Measurements from ENCODE around the gene IFT88. TPM values are rescaled to one million over a fixed set of nuclear protein-coding genes. Genes with fewer than 3 reads are reported as not detected.

IFT88 gene
- total RNA-seq = 1 to 10 TPM; 6.3 to 7.4 TPM

- H3K4me1 Mint-ChIP-seq = peaks cover 22% of the 10 kb centered on the region
- peaks cover 16% of the 10 kb centered on the region for H3K36me3 Mint-ChIP-seq (ENCODE audit: low read depth)
- no peaks in the 10 kb centered on the region for H3K27me3 Mint-ChIP-seq
- H3K9me3 Mint-ChIP-seq = peaks cover 17% of the 10 kb centered on the region
- ChIA-PET POLR2A (no interaction called here), CTCF (no interaction called here)
- DNase-seq = peak; percentile 87
- H3K27ac Mint-ChIP-seq = peak within 1 kb of the TSS; percentile 92
- H3K4me3 Mint-ChIP-seq = peak within 1 kb of the TSS; percentile 91
These were observed at the start of gene IFT88 for GRCh38 chr13:20566898-20567874. TSS of gene IFT88 (plus strand) at chr13:20567157. CDS start at chr13:20574386, 7,229 bp downstream.

DNA sequence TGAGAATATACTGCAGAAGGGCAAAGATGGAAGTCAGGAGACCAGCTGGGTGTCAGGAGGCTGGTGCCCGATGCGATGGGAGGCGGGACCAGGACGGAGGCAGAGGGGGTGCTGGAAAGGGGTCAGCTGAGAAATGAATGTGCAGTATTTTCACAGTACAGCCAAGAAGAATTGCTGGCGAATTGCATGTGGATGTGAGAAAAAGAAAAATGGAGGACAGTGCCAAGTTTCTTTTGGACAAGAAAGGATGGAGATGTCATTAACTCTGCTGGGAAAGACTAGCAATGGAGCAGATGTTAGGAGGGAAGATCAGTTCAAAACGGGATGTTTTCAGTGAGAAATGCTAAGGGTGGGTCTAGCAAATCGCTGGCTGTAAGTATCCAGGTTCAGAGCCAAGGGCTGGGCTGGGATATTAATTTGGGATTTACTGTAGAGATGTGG is 48.3 kb upstream of the IFT88 start:
- no peak overlapping the region for H3K4me3 Mint-ChIP-seq
- POLR2A ChIA-PET = no interaction called here
- CTCF ChIA-PET = no interaction called here
- H3K4me1 Mint-ChIP-seq = peaks cover 7% of the 10 kb centered on the region
- no peaks in the 10 kb centered on the region for H3K9me3 Mint-ChIP-seq
- H3K27me3 Mint-ChIP-seq = no peaks in the 10 kb centered on the region
- H3K36me3 Mint-ChIP-seq (ENCODE audit: low read depth) = no peaks in the 10 kb centered on the region
- DNase-seq = no peak
- no peak overlapping the region for H3K27ac Mint-ChIP-seq

DNA sequence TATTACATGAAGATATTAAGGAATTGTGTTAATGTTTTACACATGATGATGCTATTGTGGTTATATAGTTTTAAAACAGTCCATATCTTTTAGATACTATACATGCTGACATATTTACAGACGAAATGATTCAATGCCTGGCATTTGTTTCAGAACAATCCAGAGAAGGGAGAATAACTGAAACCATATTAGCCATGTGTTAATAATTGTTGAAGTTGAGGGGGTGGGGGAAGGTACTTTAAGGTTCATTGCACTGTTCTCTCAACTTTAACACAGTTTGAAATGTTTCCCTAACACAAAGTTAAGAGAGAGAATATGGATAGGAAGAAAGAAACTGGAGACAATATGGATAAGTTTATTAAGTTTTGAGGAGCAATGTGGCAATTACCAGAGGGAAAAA is 47.1 kb upstream of the IFT88 start:
- DNase-seq = no peak
- Mint-ChIP-seq H3K36me3 (ENCODE audit: low read depth) (no peaks in the 10 kb centered on the region), H3K9me3 (no peaks in the 10 kb centered on the region), H3K27ac (no peak overlapping the region), H3K27me3 (no peaks in the 10 kb centered on the region), H3K4me1 (peaks cover 13% of the 10 kb centered on the region), H3K4me3 (no peak overlapping the region)
- ChIA-PET CTCF (no interaction called here), POLR2A (no interaction called here)

DNA sequence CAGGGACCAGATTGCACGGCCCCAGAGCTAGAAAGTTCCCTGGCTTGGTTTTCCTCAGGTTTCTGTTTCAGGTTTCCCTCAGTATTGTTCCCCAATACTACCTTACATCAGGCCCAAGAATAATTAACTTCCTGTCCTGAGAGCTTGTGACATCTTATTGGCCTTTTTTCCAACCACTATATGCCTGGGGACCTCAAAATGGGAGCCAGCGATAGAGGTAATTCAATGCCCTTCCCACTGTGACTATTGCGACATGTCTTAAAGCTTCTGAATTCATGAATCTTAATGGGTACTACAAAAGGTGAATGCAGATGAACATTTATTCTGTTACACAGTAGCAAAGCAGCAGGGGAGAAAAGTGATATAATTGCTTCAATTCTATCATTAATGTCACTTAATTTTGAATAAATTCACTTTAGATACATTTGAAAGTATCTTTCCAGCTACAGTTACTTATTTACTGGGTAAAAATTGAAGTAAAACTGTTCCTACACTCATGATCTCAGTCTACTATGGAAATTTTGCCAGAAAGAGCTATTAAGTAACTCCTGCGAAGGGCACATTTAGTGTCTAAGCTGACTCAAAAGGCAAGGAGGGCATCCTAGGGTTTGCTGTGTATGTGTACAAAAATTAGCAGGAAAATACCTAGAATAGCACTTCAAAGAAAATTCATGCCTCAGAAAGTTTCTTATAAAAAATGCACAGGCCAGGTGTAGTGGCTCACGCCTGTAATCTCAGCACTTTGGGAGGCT is 45.4 kb upstream of the IFT88 start:
- CTCF ChIA-PET = interaction anchor here (1.6 kb wide), 1 partner anchor 9 kb away, joined by 3 read pairs; no protein-coding TSS in a partner anchor

GRCh38 chr13:20525144-20525600 is 41.8 kb upstream of the IFT88 start:
- Mint-ChIP-seq H3K4me1 (peaks cover 32% of the 10 kb centered on the region), H3K27me3 (no peaks in the 10 kb centered on the region), H3K27ac (peak overlapping the region; percentile 73), H3K4me3 (peak overlapping the region; percentile 78), H3K9me3 (peaks cover under 1% of the 10 kb centered on the region), H3K36me3 (ENCODE audit: low read depth) (no peaks in the 10 kb centered on the region)
- ChIA-PET POLR2A (no interaction called here), CTCF (interaction anchor here (0.5 kb wide), 1 partner anchor 55 kb away, joined by 3 read pairs; no protein-coding TSS in a partner anchor)
- peak; percentile 22 for DNase-seq

More for the DNA sequence above, 45.4 kb upstream of the IFT88 start:
- POLR2A ChIA-PET = no interaction called here
- no peak overlapping the region for H3K4me3 Mint-ChIP-seq
- peaks cover 22% of the 10 kb centered on the region for H3K4me1 Mint-ChIP-seq
- H3K9me3 Mint-ChIP-seq = no peaks in the 10 kb centered on the region
- no peaks in the 10 kb centered on the region for H3K36me3 Mint-ChIP-seq (ENCODE audit: low read depth)
- no peak overlapping the region for H3K27ac Mint-ChIP-seq
- DNase-seq = no peak
- H3K27me3 Mint-ChIP-seq = no peaks in the 10 kb centered on the region

DNA sequence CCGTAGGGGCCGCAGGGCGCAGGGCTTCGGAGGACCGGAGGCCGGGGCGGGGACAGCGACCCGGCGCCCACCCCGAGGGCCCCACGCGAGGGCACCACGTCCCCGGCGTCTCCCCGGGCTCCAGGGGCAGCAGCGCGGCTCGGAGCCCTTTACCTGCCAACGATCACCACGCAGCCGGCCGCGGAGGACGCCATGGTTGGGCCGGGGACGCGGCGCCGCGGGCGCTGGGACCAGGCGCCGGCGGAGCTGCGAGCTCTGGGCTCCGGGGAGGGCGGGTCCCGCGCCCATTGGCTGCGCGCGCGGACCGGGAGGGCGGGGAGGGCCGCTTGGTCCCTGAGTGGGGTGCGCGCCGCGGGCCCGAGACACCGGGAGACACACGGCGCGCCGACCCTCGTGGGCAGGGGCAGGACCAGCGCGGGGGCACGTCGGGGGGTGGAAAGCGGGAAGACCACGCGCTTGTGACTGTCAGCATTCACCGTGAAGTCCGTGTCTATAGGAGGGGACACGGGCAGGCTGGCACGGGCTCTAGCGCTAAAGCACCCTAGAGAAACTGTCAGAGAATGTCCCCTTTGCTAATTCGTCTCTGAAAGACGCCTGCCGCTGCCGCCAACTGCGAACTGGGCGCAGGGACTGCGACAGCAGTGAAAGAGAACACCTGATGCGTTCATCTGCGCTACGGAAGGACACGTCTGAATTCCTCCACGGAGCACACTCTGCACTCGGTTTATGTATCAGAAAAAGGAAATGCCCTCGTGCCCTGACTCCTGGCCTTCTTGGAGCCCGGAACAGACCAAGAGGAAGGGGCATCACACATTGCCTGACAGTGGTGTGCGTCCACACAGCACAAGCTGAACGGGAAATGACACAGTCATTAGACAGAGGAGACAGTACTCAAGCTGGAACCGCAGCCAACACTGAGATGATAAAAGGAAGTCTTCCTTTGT is 41.1 kb upstream of the IFT88 start, which contains the start of gene CRYL1:
Gene CRYL1 (minus strand): TSS at position 257 of the 944 bp plus-strand sequence. CDS start 63 bp downstream, at position 194.
- Mint-ChIP-seq H3K27me3 (no peaks in the 10 kb centered on the region), H3K4me1 (peaks cover 32% of the 10 kb centered on the region), H3K9me3 (peaks cover 6% of the 10 kb centered on the region), H3K27ac (peak within 1 kb of the TSS; percentile 95), H3K36me3 (ENCODE audit: low read depth) (no peaks in the 10 kb centered on the region), H3K4me3 (peak within 1 kb of the TSS; percentile 84)
- peak; percentile 75 for DNase-seq
- CTCF ChIA-PET = interaction anchor here (0.5 kb wide), 1 partner anchor 54 kb away, joined by 3 read pairs; no protein-coding TSS in a partner anchor
- POLR2A ChIA-PET = interaction anchor here (0.6 kb wide), 1 partner anchor 142 kb away, joined by 7 read pairs; no protein-coding TSS in a partner anchor

DNA sequence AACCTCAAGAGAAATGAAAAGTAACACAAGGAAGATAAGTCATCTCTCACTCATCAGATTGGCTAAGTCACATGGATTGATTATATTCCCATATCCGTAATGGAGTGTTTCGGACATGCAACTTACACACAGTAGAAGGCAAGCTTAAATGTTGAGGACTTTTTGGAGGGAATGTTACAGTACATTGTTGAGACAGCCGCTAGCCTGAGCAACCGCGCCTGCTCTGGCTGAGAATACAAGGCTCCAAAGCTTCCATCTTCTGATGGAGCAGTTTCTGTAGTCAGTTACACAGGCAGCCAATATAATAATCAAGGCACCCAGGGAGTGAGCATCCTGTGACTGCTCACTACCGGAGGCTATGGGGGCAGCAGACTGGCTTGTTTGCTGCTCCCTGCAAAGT is 40.3 kb upstream of the IFT88 start:
- no peaks in the 10 kb centered on the region for H3K27me3 Mint-ChIP-seq
- H3K4me3 Mint-ChIP-seq = peak overlapping the region; percentile 84
- POLR2A ChIA-PET = no interaction called here
- peaks cover 10% of the 10 kb centered on the region for H3K9me3 Mint-ChIP-seq
- no peaks in the 10 kb centered on the region for H3K36me3 Mint-ChIP-seq (ENCODE audit: low read depth)
- H3K4me1 Mint-ChIP-seq = peaks cover 32% of the 10 kb centered on the region
- no peak for DNase-seq
- CTCF ChIA-PET = interaction anchor here (0.6 kb wide), 1 partner anchor 10 kb away, joined by 3 read pairs; no protein-coding TSS in a partner anchor
- peak overlapping the region; percentile 95 for H3K27ac Mint-ChIP-seq

GRCh38 chr13:20528452-20528851 is 38.5 kb upstream of the IFT88 start:
- H3K27me3 Mint-ChIP-seq = no peaks in the 10 kb centered on the region
- H3K4me3 Mint-ChIP-seq = no peak overlapping the region
- ChIA-PET POLR2A (no interaction called here), CTCF (interaction anchor here (1.0 kb wide), 1 partner anchor 40 kb away, joined by 3 read pairs; no protein-coding TSS in a partner anchor)
- DNase-seq = no peak
- H3K4me1 Mint-ChIP-seq = peaks cover 28% of the 10 kb centered on the region
- peaks cover 16% of the 10 kb centered on the region for H3K9me3 Mint-ChIP-seq
- no peaks in the 10 kb centered on the region for H3K36me3 Mint-ChIP-seq (ENCODE audit: low read depth)
- H3K27ac Mint-ChIP-seq = no peak overlapping the region

DNA sequence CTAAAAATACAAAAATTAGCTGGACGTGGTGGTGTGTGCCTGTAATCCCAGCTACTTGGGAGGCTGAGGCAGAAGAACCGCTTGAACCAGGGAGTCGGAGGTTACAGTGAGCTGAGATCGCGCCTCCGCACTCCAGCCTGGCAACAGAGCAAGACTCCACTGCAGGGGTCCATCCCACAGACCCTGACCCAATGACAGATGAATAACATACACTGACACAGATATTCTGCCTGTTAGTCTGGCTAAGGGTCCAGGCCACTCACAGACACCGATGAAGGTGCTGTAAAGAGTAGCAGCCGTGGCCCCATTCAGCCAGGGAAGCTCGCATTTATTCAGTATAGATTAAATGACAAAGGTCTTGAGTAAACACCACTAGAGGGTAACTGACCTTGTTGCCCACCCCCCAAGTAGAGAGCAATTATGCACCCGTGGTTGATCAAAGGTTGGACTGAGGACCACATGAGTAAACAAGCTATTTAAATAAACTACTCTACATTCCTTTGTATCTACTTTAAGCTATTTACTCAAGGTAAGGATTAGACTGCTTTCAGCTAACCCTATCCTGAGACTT is 32.8 kb upstream of the IFT88 start:
- Mint-ChIP-seq H3K9me3 (peaks cover 32% of the 10 kb centered on the region), H3K36me3 (ENCODE audit: low read depth) (no peaks in the 10 kb centered on the region)

DNA sequence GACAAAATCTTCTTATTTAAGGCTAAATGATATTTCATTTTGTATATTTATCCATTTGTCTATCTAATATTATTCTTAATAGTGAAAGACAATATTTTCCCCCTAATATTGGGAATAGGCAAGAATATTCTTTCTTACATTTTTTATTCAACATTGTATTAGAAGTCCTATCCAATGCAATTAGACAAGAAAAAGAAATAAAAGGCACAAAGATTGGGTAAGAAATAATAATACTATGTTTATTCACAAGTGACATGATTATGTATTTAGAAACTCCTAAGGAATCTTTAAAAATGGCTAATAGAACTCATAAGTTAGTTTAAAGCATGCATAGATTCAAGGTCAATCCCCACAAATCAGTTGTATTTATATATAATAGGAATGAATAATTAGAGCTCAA is 30.0 kb upstream of the IFT88 start:
- ChIA-PET POLR2A (no interaction called here), CTCF (interaction anchor here (1.4 kb wide), 1 partner anchor 10 kb away, joined by 3 read pairs; no protein-coding TSS in a partner anchor)
- Mint-ChIP-seq H3K27ac (no peak overlapping the region), H3K4me1 (no peaks in the 10 kb centered on the region), H3K4me3 (no peak overlapping the region), H3K9me3 (peaks cover 21% of the 10 kb centered on the region), H3K36me3 (ENCODE audit: low read depth) (no peaks in the 10 kb centered on the region), H3K27me3 (no peaks in the 10 kb centered on the region)
- no peak for DNase-seq

More for the DNA sequence above, 32.8 kb upstream of the IFT88 start:
- ChIA-PET POLR2A (no interaction called here), CTCF (interaction anchor here (0.5 to 1.1 kb wide), 2 partner anchors 34 to 125 kb away, joined by 3 to 5 read pairs; no protein-coding TSS in a partner anchor)
- Mint-ChIP-seq H3K27ac (no peak overlapping the region), H3K4me1 (no peaks in the 10 kb centered on the region), H3K27me3 (no peaks in the 10 kb centered on the region), H3K4me3 (no peak overlapping the region)
- no peak for DNase-seq

GRCh38 chr13:20544201-20544923 is 22.6 kb upstream of the IFT88 start:
- H3K27me3 Mint-ChIP-seq = no peaks in the 10 kb centered on the region
- ChIA-PET CTCF (interaction anchor here (1.3 kb wide), 1 partner anchor 9 kb away, joined by 3 read pairs; no protein-coding TSS in a partner anchor), POLR2A (no interaction called here)
- no peaks in the 10 kb centered on the region for H3K9me3 Mint-ChIP-seq
- no peak overlapping the region for H3K27ac Mint-ChIP-seq
- no peaks in the 10 kb centered on the region for H3K36me3 Mint-ChIP-seq (ENCODE audit: low read depth)
- H3K4me3 Mint-ChIP-seq = no peak overlapping the region
- H3K4me1 Mint-ChIP-seq = peaks cover 6% of the 10 kb centered on the region
- no peak for DNase-seq

Measured in activated CD4-positive, alpha-beta T cell treated with anti-CD3 and anti-CD28 coated beads, Interleukin-2, amount 10 ng/mL, durations not matched to agents 7 days and 5 days (primary cell).